HEK293 (cell line): ENCODE data around the gene TTLL10.

Experiments
- CTCF ChIA-PET: fragments of 350-600 bp; formaldehyde crosslinking; extraction: SDS; loops from one replicate; lab custom pipeline; 2021; ENCODE audit warnings: antibody characterized with exemption; lab: Yijun Ruan, JAX
- POLR2A ChIA-PET: fragments of 300-600 bp; formaldehyde crosslinking; extraction: SDS; loops from one replicate; lab custom pipeline; 2020; ENCODE audit warnings: antibody characterized with exemption, inconsistent platforms; lab: Yijun Ruan, JAX
- H3K27ac ChIP-seq: fragments of 200-500 bp; sonication (Bioruptor generic); 2 replicates; pipeline ENCODE4 v1.5.1; 2014; ENCODE audit warnings: low read depth, low read length, control low read depth, inconsistent platforms; ENCODE audit errors: extremely low read depth
- H3K36me3 ChIP-seq, 2 experiments: fragments of 200-500 bp in 1 of 2; sonication (Bioruptor generic) in 1 of 2; 1 replicate in 1 of 2; 2 replicates in 1 of 2; pipeline ENCODE4 v1.5.1; 2014 to 2017; ENCODE audit warnings: inconsistent platforms in 2 of 2, low read length in 2 of 2; ENCODE audit not compliant: control insufficient read depth in 2 of 2, insufficient read depth in 1 of 2
- H3K4me1 ChIP-seq: fragments of 200-500 bp; sonication (Bioruptor generic); 2 replicates; pipeline ENCODE4 v1.5.1; 2014; ENCODE audit warnings: mild to moderate bottlenecking, low read length, inconsistent platforms; ENCODE audit not compliant: control insufficient read depth, insufficient read depth
- H3K4me3 ChIP-seq: 2 replicates; pipeline ENCODE4 v1.5.1; 2011; ENCODE audit warnings: low read depth, mild to moderate bottlenecking, control low read depth, low read length, moderate library complexity
- H3K9me3 ChIP-seq: fragments of 200-500 bp; sonication (Bioruptor generic); 2 replicates; pipeline ENCODE4 v1.5.1; 2014; ENCODE audit warnings: low read depth, low read length, inconsistent platforms; ENCODE audit not compliant: control insufficient read depth, insufficient read depth
- REST ChIP-seq: fragments of 450-650 bp; formaldehyde crosslinking; IDR thresholded peaks from 2 replicates; pipeline ENCODE4 v1.5.1; 2016; ENCODE audit warnings: missing biosample characterization, missing genetic modification characterization
- ZEB2 ChIP-seq: fragments of 450-650 bp; formaldehyde crosslinking; IDR thresholded peaks from 2 replicates; pipeline ENCODE4 v1.5.1; 2016; ENCODE audit warnings: missing biosample characterization, missing genetic modification characterization
- ZFHX2 ChIP-seq: fragments of 450-650 bp; formaldehyde crosslinking; conservative IDR thresholded peaks from 2 replicates; pipeline ENCODE4 v1.5.1; 2016; ENCODE audit warnings: missing biosample characterization, missing genetic modification characterization
- ZNF311 ChIP-seq: fragments of 450-650 bp; formaldehyde crosslinking; IDR thresholded peaks from 2 replicates; pipeline ENCODE4 v1.5.1; 2017; ENCODE audit warnings: missing biosample characterization, missing genetic modification characterization, borderline replicate concordance
- ZNF433 ChIP-seq: fragments of 450-650 bp; formaldehyde crosslinking; IDR thresholded peaks from 2 replicates; pipeline ENCODE4 v1.5.1; 2016; ENCODE audit warnings: missing biosample characterization, missing genetic modification characterization, low read depth
- ZNF530 ChIP-seq: fragments of 450-650 bp; formaldehyde crosslinking; IDR thresholded peaks from 2 replicates; pipeline ENCODE4 v1.5.1; 2016; ENCODE audit warnings: low read depth, missing biosample characterization, missing genetic modification characterization
- ZNF621 ChIP-seq: fragments of 450-650 bp; formaldehyde crosslinking; IDR thresholded peaks from 2 replicates; pipeline ENCODE4 v1.5.1; 2017; ENCODE audit warnings: missing biosample characterization, missing genetic modification characterization
- ZNF704 ChIP-seq: fragments of 450-650 bp; formaldehyde crosslinking; IDR thresholded peaks from 2 replicates; pipeline ENCODE4 v1.5.1; 2016; ENCODE audit warnings: missing biosample characterization, missing genetic modification characterization
- TF ChIP-seq, protein P1 (sequence below): fragments of 450-650 bp; formaldehyde crosslinking; IDR thresholded peaks from 2 replicates; pipeline ENCODE4 v1.5.1; 2016; ENCODE audit warnings: missing biosample characterization, missing genetic modification characterization
- TF ChIP-seq, protein P2 (sequence below): fragments of 450-650 bp; formaldehyde crosslinking; IDR thresholded peaks from 2 replicates; pipeline ENCODE4 v1.5.1; 2016; ENCODE audit warnings: missing biosample characterization, missing genetic modification characterization

Gene TTLL10

DNA sequence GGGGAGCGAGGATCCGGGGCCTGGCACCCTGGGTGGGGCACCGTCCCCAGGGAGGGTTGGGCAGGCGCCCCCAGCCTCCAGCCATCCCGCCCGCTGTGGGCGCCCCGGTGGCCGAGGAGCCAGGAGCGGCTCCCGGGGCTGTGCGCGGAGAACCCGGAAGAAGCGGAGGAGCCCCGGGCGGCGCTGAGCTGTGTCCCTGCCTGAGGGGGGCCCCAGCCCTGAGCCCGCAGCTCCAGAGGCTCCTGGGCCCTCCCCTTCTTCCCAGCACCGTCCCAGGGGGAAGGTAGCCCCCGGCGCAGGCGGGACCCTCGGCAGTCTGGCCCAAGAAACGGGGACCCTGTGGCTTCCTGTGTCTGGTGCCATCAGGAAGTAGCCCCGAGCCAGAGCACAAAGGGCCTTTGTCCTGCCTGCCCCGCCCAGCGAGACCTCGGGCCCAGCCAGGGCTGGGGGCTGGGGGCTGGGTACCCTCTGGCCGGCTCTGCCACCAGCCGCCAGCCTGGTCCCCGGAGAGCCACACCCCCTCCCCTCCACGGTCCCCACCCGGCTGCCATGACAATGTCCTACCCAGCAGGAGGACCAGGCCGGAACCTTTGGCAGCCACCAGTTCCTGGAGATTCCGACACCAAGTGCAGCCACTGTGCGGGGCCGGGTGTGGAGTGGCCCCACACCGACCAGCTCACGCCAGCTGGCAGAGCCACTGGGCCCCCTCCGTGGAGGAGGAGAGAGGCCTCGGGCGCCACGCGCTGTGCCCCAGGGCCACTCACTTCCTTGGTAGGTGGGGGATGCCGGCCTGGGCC, 15.6 kb upstream of the TTLL10 start:
- peak overlapping the region; percentile 15 for H3K4me3 ChIP-seq
- H3K9me3 ChIP-seq, result no peaks in the 10 kb centered on the region
- H3K36me3 ChIP-seq, result no peaks in the 10 kb centered on the region
- peaks cover 6% of the 10 kb centered on the region; the same call in 1 of the 2 replicates for H3K4me1 ChIP-seq
- CTCF ChIA-PET, result interaction anchor here (1.3 kb wide), 1 partner anchor 134 kb away, joined by 3 read pairs; no protein-coding TSS in a partner anchor
- H3K27ac ChIP-seq, result peak overlapping the region; percentile 84; the same call in 1 of the 2 replicates
- TF ChIP-seq ZNF433 (tag by site-specific recombination) (no peak), REST (tag by site-specific recombination) (no peak), ZNF621 (tag by site-specific recombination) (no peak), ZEB2 (tag by site-specific recombination) (no peak), ZNF530 (tag by site-specific recombination) (no peak)
- TF ChIP-seq, protein P1, sequence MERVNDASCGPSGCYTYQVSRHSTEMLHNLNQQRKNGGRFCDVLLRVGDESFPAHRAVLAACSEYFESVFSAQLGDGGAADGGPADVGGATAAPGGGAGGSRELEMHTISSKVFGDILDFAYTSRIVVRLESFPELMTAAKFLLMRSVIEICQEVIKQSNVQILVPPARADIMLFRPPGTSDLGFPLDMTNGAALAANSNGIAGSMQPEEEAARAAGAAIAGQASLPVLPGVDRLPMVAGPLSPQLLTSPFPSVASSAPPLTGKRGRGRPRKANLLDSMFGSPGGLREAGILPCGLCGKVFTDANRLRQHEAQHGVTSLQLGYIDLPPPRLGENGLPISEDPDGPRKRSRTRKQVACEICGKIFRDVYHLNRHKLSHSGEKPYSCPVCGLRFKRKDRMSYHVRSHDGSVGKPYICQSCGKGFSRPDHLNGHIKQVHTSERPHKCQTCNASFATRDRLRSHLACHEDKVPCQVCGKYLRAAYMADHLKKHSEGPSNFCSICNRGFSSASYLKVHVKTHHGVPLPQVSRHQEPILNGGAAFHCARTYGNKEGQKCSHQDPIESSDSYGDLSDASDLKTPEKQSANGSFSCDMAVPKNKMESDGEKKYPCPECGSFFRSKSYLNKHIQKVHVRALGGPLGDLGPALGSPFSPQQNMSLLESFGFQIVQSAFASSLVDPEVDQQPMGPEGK (tag by site-specific recombination), result no peak
- TF ChIP-seq, protein P2, sequence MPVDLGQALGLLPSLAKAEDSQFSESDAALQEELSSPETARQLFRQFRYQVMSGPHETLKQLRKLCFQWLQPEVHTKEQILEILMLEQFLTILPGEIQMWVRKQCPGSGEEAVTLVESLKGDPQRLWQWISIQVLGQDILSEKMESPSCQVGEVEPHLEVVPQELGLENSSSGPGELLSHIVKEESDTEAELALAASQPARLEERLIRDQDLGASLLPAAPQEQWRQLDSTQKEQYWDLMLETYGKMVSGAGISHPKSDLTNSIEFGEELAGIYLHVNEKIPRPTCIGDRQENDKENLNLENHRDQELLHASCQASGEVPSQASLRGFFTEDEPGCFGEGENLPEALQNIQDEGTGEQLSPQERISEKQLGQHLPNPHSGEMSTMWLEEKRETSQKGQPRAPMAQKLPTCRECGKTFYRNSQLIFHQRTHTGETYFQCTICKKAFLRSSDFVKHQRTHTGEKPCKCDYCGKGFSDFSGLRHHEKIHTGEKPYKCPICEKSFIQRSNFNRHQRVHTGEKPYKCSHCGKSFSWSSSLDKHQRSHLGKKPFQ (tag by site-specific recombination), result no peak
- TF ChIP-seq, all 188 proteins: peak for 0
- POLR2A ChIA-PET, result no interaction called here

GRCh38 chr1:1160281-1160930, 13.3 kb upstream of the TTLL10 start:
- TF ChIP-seq, protein P1 (tag by site-specific recombination), result no peak
- ChIA-PET POLR2A (no interaction called here), CTCF (no interaction called here)
- Histone ChIP-seq H3K4me1 (peaks cover 6% of the 10 kb centered on the region; the same call in 1 of the 2 replicates), H3K9me3 (no peaks in the 10 kb centered on the region), H3K36me3 (no peaks in the 10 kb centered on the region), H3K27ac (no peak overlapping the region), H3K4me3 (no peak overlapping the region)

- Histone ChIP-seq H3K27ac (no peak overlapping the region), H3K36me3 (no peaks in the 10 kb centered on the region), H3K4me3 (no peak overlapping the region), H3K4me1 (peaks cover 6% of the 10 kb centered on the region; the same call in 1 of the 2 replicates), H3K9me3 (no peaks in the 10 kb centered on the region)
- TF ChIP-seq ZNF704, result no peak
- TF ChIP-seq ZFHX2 (tag by site-specific recombination), result peak; percentile 28; the same call in 1 of the 2 replicates
- no peak for TF ChIP-seq ZNF311 (tag by site-specific recombination)
- POLR2A ChIA-PET, result no interaction called here
- CTCF ChIA-PET, result no interaction called here
These were observed 12.5 kb upstream of the TTLL10 start for GRCh38 chr1:1161078-1161682.
